Measurements from ENCODE around the gene TLR3. TPM values are rescaled to one million over a fixed set of nuclear protein-coding genes. Genes with fewer than 3 reads are reported as not detected.

The TLR3 gene
- total RNA-seq, 4 donors from 2014 or later: 4.3 to 8.4 (median 6.8) TPM

- no peaks in the 10 kb centered on the region for H3K9me3 ChIP-seq
- no peaks in the 10 kb centered on the region for H3K27me3 ChIP-seq
- peaks cover 0 to 30% (median 7%) of the 10 kb centered on the region in 3 donors for H3K4me1 ChIP-seq
- H3K27ac ChIP-seq: no peak overlapping the region
- no peak overlapping the region for H3K4me3 ChIP-seq
- WGBS, 2 donors (ENCODE audit: low coverage in 1 of 2): 41 to 66% methylated on average over 3 to 4 of the region's 4 CpGs
- TF ChIP-seq, protein P1, sequence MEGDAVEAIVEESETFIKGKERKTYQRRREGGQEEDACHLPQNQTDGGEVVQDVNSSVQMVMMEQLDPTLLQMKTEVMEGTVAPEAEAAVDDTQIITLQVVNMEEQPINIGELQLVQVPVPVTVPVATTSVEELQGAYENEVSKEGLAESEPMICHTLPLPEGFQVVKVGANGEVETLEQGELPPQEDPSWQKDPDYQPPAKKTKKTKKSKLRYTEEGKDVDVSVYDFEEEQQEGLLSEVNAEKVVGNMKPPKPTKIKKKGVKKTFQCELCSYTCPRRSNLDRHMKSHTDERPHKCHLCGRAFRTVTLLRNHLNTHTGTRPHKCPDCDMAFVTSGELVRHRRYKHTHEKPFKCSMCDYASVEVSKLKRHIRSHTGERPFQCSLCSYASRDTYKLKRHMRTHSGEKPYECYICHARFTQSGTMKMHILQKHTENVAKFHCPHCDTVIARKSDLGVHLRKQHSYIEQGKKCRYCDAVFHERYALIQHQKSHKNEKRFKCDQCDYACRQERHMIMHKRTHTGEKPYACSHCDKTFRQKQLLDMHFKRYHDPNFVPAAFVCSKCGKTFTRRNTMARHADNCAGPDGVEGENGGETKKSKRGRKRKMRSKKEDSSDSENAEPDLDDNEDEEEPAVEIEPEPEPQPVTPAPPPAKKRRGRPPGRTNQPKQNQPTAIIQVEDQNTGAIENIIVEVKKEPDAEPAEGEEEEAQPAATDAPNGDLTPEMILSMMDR (IDR thresholded peaks at IDR 0.05): no peak
- H3K36me3 ChIP-seq: no peaks in the 10 kb centered on the region
- ATAC-seq: no peak
Measured at GRCh38 chr4:186107947-186108346, 39.0 kb downstream of the TLR3 start.

- Histone ChIP-seq H3K27ac (no peak overlapping the region), H3K27me3 (no peaks in the 10 kb centered on the region), H3K4me3 (no peak overlapping the region), H3K4me1 (peaks cover 0 to 30% (median 7%) of the 10 kb centered on the region in 3 donors), H3K9me3 (no peaks in the 10 kb centered on the region), H3K36me3 (no peaks in the 10 kb centered on the region)
- no peak for ATAC-seq
- WGBS, 2 donors (ENCODE audit: low coverage in 1 of 2): 81 to 85% methylated on average over 3 of the region's 3 CpGs
- TF ChIP-seq POLR2AphosphoS5 (IDR thresholded peaks at IDR 0.05) (no peak), POLR2A (IDR thresholded peaks at IDR 0.05) (no peak), EP300 (IDR thresholded peaks at IDR 0.05) (no peak)
- TF ChIP-seq, protein P1 (IDR thresholded peaks at IDR 0.05): no peak
Measured at GRCh38 chr4:186108391-186108790, 39.4 kb downstream of the TLR3 start.

GRCh38 chr4:186109245-186109644 is 40.3 kb downstream of the TLR3 start:
- ATAC-seq: no peak
- WGBS, 2 donors (ENCODE audit: low coverage in 1 of 2): 58 to 85% methylated on average over 2 to 4 of the region's 4 CpGs

GRCh38 chr4:186116697-186117096 is 47.7 kb downstream of the TLR3 start:
- Histone ChIP-seq H3K27me3 (no peaks in the 10 kb centered on the region), H3K27ac (no peak overlapping the region), H3K36me3 (no peaks in the 10 kb centered on the region), H3K4me1 (no peaks in the 10 kb centered on the region), H3K9me3 (no peaks in the 10 kb centered on the region), H3K4me3 (no peak overlapping the region)
- TF ChIP-seq EP300 (IDR thresholded peaks at IDR 0.05): no peak
- no peak for TF ChIP-seq POLR2AphosphoS5 (IDR thresholded peaks at IDR 0.05)
- TF ChIP-seq, protein P1 (IDR thresholded peaks at IDR 0.05): no peak
- no peak for TF ChIP-seq POLR2A (IDR thresholded peaks at IDR 0.05)
- no peak for ATAC-seq
- WGBS, 2 donors (ENCODE audit: low coverage in 1 of 2): 88 to 90% methylated on average over 2 of the region's 2 CpGs

More at GRCh38 chr4:186109245-186109644, 40.3 kb downstream of the TLR3 start:
- no peaks in the 10 kb centered on the region for H3K27me3 ChIP-seq
- peaks cover 0 to 27% (median 7%) of the 10 kb centered on the region in 3 donors for H3K4me1 ChIP-seq
- TF ChIP-seq, protein P1 (IDR thresholded peaks at IDR 0.05): no peak
- TF ChIP-seq EP300 (IDR thresholded peaks at IDR 0.05) (no peak), POLR2AphosphoS5 (IDR thresholded peaks at IDR 0.05) (no peak), POLR2A (IDR thresholded peaks at IDR 0.05) (no peak)
- no peak overlapping the region for H3K27ac ChIP-seq
- H3K36me3 ChIP-seq: no peaks in the 10 kb centered on the region
- no peaks in the 10 kb centered on the region for H3K9me3 ChIP-seq
- H3K4me3 ChIP-seq: no peak overlapping the region

DNA sequence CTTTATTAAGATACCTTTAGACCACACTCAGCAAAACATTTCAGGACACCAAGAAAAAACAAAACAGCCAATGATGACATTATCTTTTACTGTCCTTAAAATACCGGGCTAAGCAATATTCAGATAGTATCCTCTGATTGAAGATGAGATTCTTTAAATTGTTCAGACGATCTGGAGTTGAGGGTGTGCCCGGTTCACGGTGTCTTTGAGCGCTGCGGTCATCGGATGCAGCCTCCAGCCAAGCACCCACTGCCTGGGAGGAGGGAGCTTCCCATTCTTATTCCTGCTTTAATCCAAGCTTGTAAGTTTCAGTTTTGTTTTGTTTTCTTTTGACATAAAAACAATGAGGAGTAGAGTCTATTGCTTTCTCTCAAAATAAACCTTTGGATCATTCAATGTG is 49.6 kb downstream of the TLR3 start:
- H3K27me3 ChIP-seq: no peaks in the 10 kb centered on the region
- H3K27ac ChIP-seq: no peak overlapping the region
- no peaks in the 10 kb centered on the region for H3K9me3 ChIP-seq
- TF ChIP-seq, protein P1 (IDR thresholded peaks at IDR 0.05): no peak
- no peak for TF ChIP-seq EP300 (IDR thresholded peaks at IDR 0.05)
- no peak for TF ChIP-seq POLR2A (IDR thresholded peaks at IDR 0.05)
- no peak for TF ChIP-seq POLR2AphosphoS5 (IDR thresholded peaks at IDR 0.05)
- no peaks in the 10 kb centered on the region for H3K36me3 ChIP-seq
- no peak overlapping the region for H3K4me3 ChIP-seq
- 58 to 74% methylated on average over 7 of the region's 7 CpGs for WGBS, 2 donors (ENCODE audit: low coverage in 1 of 2)
- ATAC-seq: no peak
- no peaks in the 10 kb centered on the region for H3K4me1 ChIP-seq
